GM23338 (cell line): ENCODE results near the gene TRUB1. TPM values are rescaled to one million over a fixed set of nuclear protein-coding genes. Genes with fewer than 3 reads are reported as not detected.

Experiments
- ATAC-seq: fragments of 200-7000 bp; cut with Tn5 transposase; 3 replicates; pipeline ENCODE4 v1.9.1; 2020
- DNase-seq: peaks from one replicate; pipeline ENCODE4 v3.0.0-alpha.2; 2015; ENCODE audit warnings: low spot score
- H2AFZ ChIP-seq: fragments of 200-600 bp; sonication (generic); 2 replicates; pipeline ENCODE4 v1.8.0; 2016; ENCODE audit warnings: antibody characterized with exemption, mild to moderate bottlenecking, moderate library complexity
- H3F3A ChIP-seq: fragments of 200-600 bp; sonication (generic); replicated peaks from 2 replicates; pipeline ENCODE4 v1.8.0; 2017; ENCODE audit warnings: antibody characterized with exemption, mixed run types, low read depth
- H3K27ac ChIP-seq: fragments of 200-600 bp; sonication (generic); 2 replicates; pipeline ENCODE4 v1.6.1; 2016; ENCODE audit warnings: low read depth
- H3K27me3 ChIP-seq: fragments of 200-600 bp; sonication (generic); 2 replicates; pipeline ENCODE4 v1.8.0; 2016; ENCODE audit warnings: mild to moderate bottlenecking, mixed run types, moderate library complexity; ENCODE audit not compliant: insufficient read depth
- H3K36me3 ChIP-seq: fragments of 200-600 bp; sonication (generic); 2 replicates; pipeline ENCODE4 v1.8.0; 2016; ENCODE audit warnings: mild to moderate bottlenecking; ENCODE audit not compliant: insufficient read depth
- H3K4me1 ChIP-seq: fragments of 200-600 bp; sonication (generic); 2 replicates; pipeline ENCODE4 v1.8.0; 2016; ENCODE audit warnings: mild to moderate bottlenecking, moderate library complexity; ENCODE audit not compliant: insufficient read depth
- H3K4me2 ChIP-seq: fragments of 200-600 bp; sonication (generic); 2 replicates; pipeline ENCODE4 v1.7.1; 2017; ENCODE audit warnings: mixed run types
- H3K4me3 ChIP-seq: fragments of 200-600 bp; sonication (generic); 2 replicates; pipeline ENCODE4 v1.6.1; 2016; ENCODE audit warnings: mixed run types
- H3K79me2 ChIP-seq: fragments of 200-600 bp; sonication (generic); replicated peaks from 2 replicates; pipeline ENCODE4 v1.8.0; 2017; ENCODE audit warnings: mild to moderate bottlenecking; ENCODE audit not compliant: insufficient read depth
- H3K9me2 ChIP-seq: fragments of 200-600 bp; sonication (generic); 2 replicates; pipeline ENCODE4 v1.8.0; 2017; ENCODE audit not compliant: insufficient read depth
- H4K20me1 ChIP-seq: fragments of 200-600 bp; sonication (generic); replicated peaks from 2 replicates; pipeline ENCODE4 v1.8.0; 2017; ENCODE audit warnings: mild to moderate bottlenecking; ENCODE audit not compliant: insufficient read depth
- H3K27ac Mint-ChIP-seq: 2 replicates; pipeline ENCODE4 v1.8.0; 2020; ENCODE audit warnings: inconsistent platforms, mild to moderate bottlenecking, moderate library complexity, mixed read lengths
- H3K27me3 Mint-ChIP-seq: 3 replicates; pipeline ENCODE4 v1.8.0; 2022; ENCODE audit warnings: low read depth, mild to moderate bottlenecking, moderate library complexity, mixed read lengths, inconsistent platforms; ENCODE audit not compliant: insufficient read depth, poor library complexity
- H3K36me3 Mint-ChIP-seq: 3 replicates; pipeline ENCODE4 v1.8.0; 2021; ENCODE audit warnings: low read depth, mild to moderate bottlenecking, inconsistent platforms, moderate library complexity, mixed read lengths
- H3K4me1 Mint-ChIP-seq: 3 replicates; pipeline ENCODE4 v1.8.0; 2020; ENCODE audit warnings: mild to moderate bottlenecking, inconsistent platforms, mixed read lengths
- H3K4me3 Mint-ChIP-seq: 3 replicates; pipeline ENCODE4 v1.8.0; 2021; ENCODE audit warnings: moderate library complexity, mild to moderate bottlenecking, inconsistent platforms, mixed read lengths
- H3K9me3 Mint-ChIP-seq: 3 replicates; pipeline ENCODE4 v1.8.0; 2020; ENCODE audit warnings: moderate library complexity, mild to moderate bottlenecking, inconsistent platforms, mixed read lengths
- CREB1 ChIP-seq: fragments of 250-450 bp; sonication (Bioruptor Pico); IDR thresholded peaks from 2 replicates; pipeline ENCODE4 v1.5.0; 2020; ENCODE audit warnings: low read depth, mild to moderate bottlenecking, moderate library complexity
- CTCF ChIP-seq, 2 experiments: fragments of 200-600 bp in 1 of 2; sonication (generic) in 1 of 2; conservative IDR thresholded peaks; 2 replicates each; pipeline versions ENCODE4 v1.5.1 to v1.6.1; 2016 to 2017; ENCODE audit warnings: antibody characterized with exemption in 2 of 2, low read depth in 2 of 2, mild to moderate bottlenecking in 2 of 2, moderate library complexity in 1 of 2
- ETS1 ChIP-seq: IDR thresholded peaks from 2 replicates; pipeline ENCODE4 v1.6.1; 2016; ENCODE audit warnings: antibody characterized with exemption
- EZH2 ChIP-seq: fragments of 200-600 bp; sonication (generic); IDR thresholded peaks from one replicate; pipeline ENCODE4 v1.8.0; 2017; ENCODE audit warnings: antibody characterized with exemption, mild to moderate bottlenecking, low read depth; ENCODE audit not compliant: unreplicated experiment
- EZH2phosphoT487 ChIP-seq: fragments of 200-600 bp; sonication (generic); IDR thresholded peaks from one replicate; pipeline ENCODE4 v1.8.1; 2018; ENCODE audit warnings: antibody characterized with exemption; ENCODE audit not compliant: unreplicated experiment
- JUNB ChIP-seq: IDR thresholded peaks from one replicate; pipeline ENCODE4 v1.6.1; 2016; ENCODE audit warnings: antibody characterized with exemption; ENCODE audit not compliant: unreplicated experiment
- NANOG ChIP-seq: IDR thresholded peaks from 2 replicates; pipeline ENCODE4 v1.6.1; 2016; ENCODE audit warnings: antibody characterized with exemption, borderline replicate concordance
- POLR2AphosphoS5 ChIP-seq: IDR thresholded peaks from 2 replicates; pipeline ENCODE4 v1.6.1; 2016; ENCODE audit warnings: antibody characterized with exemption, low read depth
- REST ChIP-seq: IDR thresholded peaks from one replicate; pipeline ENCODE4 v1.6.1; 2018; ENCODE audit warnings: antibody characterized with exemption; ENCODE audit not compliant: unreplicated experiment
- STAT1 ChIP-seq: IDR thresholded peaks from one replicate; pipeline ENCODE4 v1.6.1; 2016; ENCODE audit warnings: antibody characterized with exemption; ENCODE audit not compliant: unreplicated experiment
- ZNF114 ChIP-seq: fragments of 250-450 bp; sonication (Bioruptor Pico); IDR thresholded peaks from 2 replicates; pipeline ENCODE4 v1.5.0; 2020; ENCODE audit warnings: mild to moderate bottlenecking, moderate library complexity
- ZNF331 ChIP-seq: fragments of 250-450 bp; sonication (Bioruptor Pico); IDR thresholded peaks from 2 replicates; pipeline ENCODE4 v1.5.0; 2020; ENCODE audit warnings: low read depth, mild to moderate bottlenecking, moderate library complexity
- ZNF462 ChIP-seq: fragments of 250-450 bp; sonication (Bioruptor Pico); IDR thresholded peaks from 2 replicates; pipeline ENCODE4 v1.5.0; 2020; ENCODE audit warnings: mild to moderate bottlenecking, moderate library complexity
- polyA plus RNA-seq: library from polyadenylated mRNA; unstranded; fragments of >200 nt; fragmentation: Nextera tagmentation; extraction: Ambion mirVana; gene quantifications from 2 replicates; pipeline ENCODE4 v1.2.1, GENCODE V29; 2016
- total RNA-seq: library from RNA; depleted of rRNA; stranded (reverse); fragments of >200 nt; shearing (Covaris generic); gene quantifications from 2 replicates; pipeline ENCODE4 v1.2.3, GENCODE V29; 2014

The TRUB1 gene
- total and polyA plus RNA-seq, 2 experiments from 2014 or later, result 15.5 to 34.5 TPM

- Mint-ChIP-seq H3K36me3 (peaks cover 62% of the 10 kb centered on the region), H3K4me1 (no peaks in the 10 kb centered on the region), H3K4me3 (no peak overlapping the region), H3K27ac (no peak overlapping the region), H3K9me3 (peaks cover 37% of the 10 kb centered on the region), H3K27me3 (peaks cover 4% of the 10 kb centered on the region)
- no peak for TF ChIP-seq REST
- no peak for TF ChIP-seq ETS1
- no peak for TF ChIP-seq ZNF114 (CRISPR knock-in tag)
- TF ChIP-seq STAT1, result no peak
- TF ChIP-seq CTCF (conservative IDR thresholded peaks at IDR 0.05; ENCODE audit: low read depth in 2 of 2), result no peak
- TF ChIP-seq JUNB, result no peak
- no peak for TF ChIP-seq ZNF331 (CRISPR knock-in tag)
- TF ChIP-seq ZNF462, result no peak
- TF ChIP-seq NANOG, result no peak
- TF ChIP-seq CREB1 (CRISPR knock-in tag), result no peak
- no peak for TF ChIP-seq EZH2
- TF ChIP-seq POLR2AphosphoS5, result no peak
- TF ChIP-seq EZH2phosphoT487, result no peak
- no peak overlapping the region for H3K4me2 ChIP-seq
- peaks cover 18% of the 10 kb centered on the region for H3K36me3 ChIP-seq
- no peak overlapping the region for H2AFZ ChIP-seq
- no peaks in the 10 kb centered on the region for H3K9me2 ChIP-seq
- ATAC-seq (no peak), DNase-seq (no peak)
- H3K4me1 ChIP-seq, result no peaks in the 10 kb centered on the region
- no peaks in the 10 kb centered on the region for H3K27me3 ChIP-seq
- no peak overlapping the region for H3K4me3 ChIP-seq
- no peak overlapping the region for H3K27ac ChIP-seq
- H3K79me2 ChIP-seq, result no peaks in the 10 kb centered on the region
- no peaks in the 10 kb centered on the region for H4K20me1 ChIP-seq
- H3F3A ChIP-seq, result no peaks in the 10 kb centered on the region
Measured at GRCh38 chr10:114982989-114983388, 45.0 kb downstream of the TRUB1 start.
